H1 (cell line): ENCODE measurements around the gene ADIPOR2. TPM values are rescaled to one million over a fixed set of nuclear protein-coding genes. Genes with fewer than 3 reads are reported as not detected.

Experiments
- CTCF ChIA-PET: fragments of 300-600 bp; sonication (Branson Sonifier 250); formaldehyde crosslinking; loops from one replicate; lab custom pipeline; 2021; ENCODE audit not compliant: partially characterized antibody; lab: Charles Lee
- POLR2A ChIA-PET: fragments of 300-600 bp; sonication (Branson Sonifier 250); formaldehyde crosslinking; loops from one replicate; lab custom pipeline; 2021; ENCODE audit warnings: inconsistent platforms; ENCODE audit not compliant: partially characterized antibody; lab: Charles Lee
- DNase-seq, 2 experiments: peaks; one replicate each; pipeline versions ENCODE4 v3.0.0 to v3.0.0-alpha.2; 2010 to 2022; ENCODE audit warnings: low spot score in 2 of 2, low read depth in 1 of 2, mixed read lengths in 1 of 2
- FAIRE-seq: peaks from 2 replicates; lab custom pipeline; 2011; peaks lifted over from hg19 to GRCh38; lab: Jason Lieb, UNC
- H2AFZ ChIP-seq: 2 replicates; pipeline ENCODE4 v1.8.1; 2012; ENCODE audit warnings: low read length, inconsistent platforms
- H2AK5ac ChIP-seq: 2 replicates; pipeline ENCODE4 v1.6.1; 2013; ENCODE audit warnings: low read depth, low read length
- H2BK120ac ChIP-seq: replicated peaks from 2 replicates; pipeline ENCODE3; 2013; ENCODE audit warnings: low read depth, low read length, inconsistent platforms
- H2BK12ac ChIP-seq: 2 replicates; pipeline ENCODE4 v1.6.1; 2013; ENCODE audit warnings: low read depth, low read length
- H2BK15ac ChIP-seq: 2 replicates; pipeline ENCODE4 v1.6.1; 2013; ENCODE audit warnings: low read length
- H2BK20ac ChIP-seq: 2 replicates; pipeline ENCODE4 v1.6.1; 2013; ENCODE audit warnings: low read length
- H2BK5ac ChIP-seq: 2 replicates; pipeline ENCODE4 v1.6.1; 2013; ENCODE audit warnings: low read depth, low read length
- H3K14ac ChIP-seq: 2 replicates; pipeline ENCODE4 v1.6.1; 2013; ENCODE audit warnings: inconsistent platforms; ENCODE audit not compliant: insufficient read length
- H3K18ac ChIP-seq: 2 replicates; pipeline ENCODE4 v1.6.1; 2013; ENCODE audit warnings: low read length; ENCODE audit errors: extremely low read depth
- H3K23ac ChIP-seq: 2 replicates; pipeline ENCODE4 v1.6.1; 2013; ENCODE audit warnings: inconsistent platforms; ENCODE audit not compliant: insufficient read length
- H3K23me2 ChIP-seq: 2 replicates; pipeline ENCODE4 v1.6.1; 2013; ENCODE audit warnings: low read depth, low read length
- H3K27ac ChIP-seq: 2 replicates; pipeline ENCODE4 v1.6.1; 2011; ENCODE audit warnings: low read depth, low read length, inconsistent platforms
- H3K27me3 ChIP-seq, 4 experiments: replicated peaks in 1 of 4; 1 replicate in 1 of 4; 2 replicates in 3 of 4; pipeline versions ENCODE4 v1.6.1 to v1.8.1; 2011 to 2013; ENCODE audit warnings: low read length in 3 of 4, mild to moderate bottlenecking in 3 of 4, inconsistent platforms in 2 of 4, mixed read lengths in 2 of 4, moderate library complexity in 1 of 4; ENCODE audit not compliant: control insufficient read depth in 3 of 4, insufficient read depth in 3 of 4; ENCODE audit errors: extremely low read depth in 1 of 4
- H3K36me3 ChIP-seq, 4 experiments: 2 replicates each; pipeline versions ENCODE4 v1.6.1 to v1.8.1; 2011 to 2013; ENCODE audit warnings: mild to moderate bottlenecking in 4 of 4, low read length in 3 of 4, moderate library complexity in 2 of 4, control low read depth in 1 of 4, inconsistent platforms in 1 of 4; ENCODE audit not compliant: insufficient read depth in 4 of 4, control insufficient read depth in 2 of 4
- H3K4ac ChIP-seq: replicated peaks from 2 replicates; pipeline ENCODE3; 2013; ENCODE audit warnings: low read length, low read depth, mixed read lengths, inconsistent platforms; ENCODE audit not compliant: insufficient read length
- H3K4me1 ChIP-seq, 4 experiments: replicated peaks in 1 of 4; 1 replicate in 1 of 4; 2 replicates in 3 of 4; pipeline versions ENCODE4 v1.6.1 to v1.8.1; 2011 to 2013; ENCODE audit warnings: low read length in 3 of 4, inconsistent platforms in 2 of 4, mixed read lengths in 1 of 4; ENCODE audit not compliant: insufficient read depth in 4 of 4, control insufficient read depth in 3 of 4
- H3K4me2 ChIP-seq, 2 experiments: 2 replicates each; pipeline versions ENCODE4 v1.6.1 to v1.8.1; 2011 to 2013; ENCODE audit warnings: low read depth in 2 of 2, low read length in 2 of 2, control low read depth in 1 of 2, inconsistent platforms in 1 of 2, mild to moderate bottlenecking in 1 of 2; ENCODE audit not compliant: insufficient read depth in 1 of 2
- H3K4me3 ChIP-seq, 4 experiments: fragments of 200-600, 300-600 bp in 1 of 4; sonication (generic), shearing (Covaris generic), sonication (Bioruptor Twin) in 1 of 4; 2 replicates each; pipeline versions ENCODE4 v1.5.1 to v1.8.1; 2011 to 2016; ENCODE audit warnings: low read length in 4 of 4, low read depth in 3 of 4, control low read depth in 2 of 4, inconsistent platforms in 2 of 4, mild to moderate bottlenecking in 2 of 4, mixed read lengths in 1 of 4, moderate library complexity in 1 of 4; ENCODE audit not compliant: insufficient read depth in 2 of 4; ENCODE audit errors: extremely low read depth in 1 of 4
- H3K56ac ChIP-seq: replicated peaks from 2 replicates; pipeline ENCODE3; 2013; ENCODE audit warnings: low read depth, mild to moderate bottlenecking, mixed read lengths, low read length, inconsistent platforms; ENCODE audit not compliant: insufficient read length
- H3K79me1 ChIP-seq: 2 replicates; pipeline ENCODE4 v1.6.1; 2013; ENCODE audit warnings: low read depth, low read length, control low read depth
- H3K79me2 ChIP-seq, 2 experiments: 2 replicates each; pipeline versions ENCODE4 v1.6.1 to v1.8.1; 2012 to 2013; ENCODE audit warnings: low read length in 2 of 2, mild to moderate bottlenecking in 2 of 2, inconsistent platforms in 1 of 2; ENCODE audit not compliant: insufficient read depth in 2 of 2, control insufficient read depth in 1 of 2
- H3K9ac ChIP-seq, 4 experiments: replicated peaks in 1 of 4; 1 replicate in 1 of 4; 2 replicates in 3 of 4; pipeline versions ENCODE4 v1.6.1 to v1.8.1; 2011 to 2013; ENCODE audit warnings: low read depth in 3 of 4, low read length in 3 of 4, control low read depth in 2 of 4, mild to moderate bottlenecking in 2 of 4, moderate library complexity in 2 of 4, inconsistent platforms in 1 of 4; ENCODE audit errors: extremely low read depth in 1 of 4
- H3K9me3 ChIP-seq, 2 experiments: 2 replicates each; pipeline versions ENCODE4 v1.6.1 to v1.8.1; 2012 to 2013; ENCODE audit warnings: mild to moderate bottlenecking in 2 of 2, moderate library complexity in 2 of 2, control low read depth in 1 of 2, inconsistent platforms in 1 of 2, low read depth in 1 of 2, low read length in 1 of 2, mixed read lengths in 1 of 2; ENCODE audit not compliant: insufficient read depth in 2 of 2
- H4K20me1 ChIP-seq, 2 experiments: replicated peaks in 1 of 2; 2 replicates each; pipeline versions ENCODE3 to v1.8.1; 2011 to 2013; ENCODE audit warnings: inconsistent platforms in 2 of 2, low read length in 2 of 2, mild to moderate bottlenecking in 1 of 2; ENCODE audit not compliant: insufficient read depth in 2 of 2, control insufficient read depth in 1 of 2
- H4K5ac ChIP-seq: 2 replicates; pipeline ENCODE4 v1.6.1; 2013; ENCODE audit warnings: low read length, low read depth, mixed read lengths, inconsistent platforms; ENCODE audit not compliant: insufficient read length
- H4K8ac ChIP-seq: 2 replicates; pipeline ENCODE4 v1.8.0; 2013; ENCODE audit warnings: mild to moderate bottlenecking, moderate library complexity, low read length, inconsistent platforms; ENCODE audit not compliant: insufficient read depth; ENCODE audit errors: extremely low read depth
- H4K91ac ChIP-seq: replicated peaks from 2 replicates; pipeline ENCODE3; 2013; ENCODE audit warnings: low read length, mixed read lengths, inconsistent platforms; ENCODE audit not compliant: insufficient read length
- ASH2L ChIP-seq: fragments of 200-600, 300-600 bp; sonication (generic); IDR thresholded peaks from one replicate; pipeline ENCODE4 v1.7.1; 2017; ENCODE audit warnings: low read length
- CHD2 ChIP-seq: IDR thresholded peaks from 2 replicates; pipeline ENCODE4 v1.6.1; 2012; ENCODE audit warnings: low read length, improper control_type of control experiment
- JUN ChIP-seq: IDR thresholded peaks from 2 replicates; pipeline ENCODE4 v1.6.1; 2011; ENCODE audit warnings: low read depth, mild to moderate bottlenecking, improper control_type of control experiment, low read length
- POU5F1 ChIP-seq: IDR thresholded peaks from 2 replicates; pipeline ENCODE4 v1.6.1; 2011; ENCODE audit warnings: low read depth, mild to moderate bottlenecking, low read length, moderate library complexity
- SIRT6 ChIP-seq: IDR thresholded peaks from one replicate; pipeline ENCODE4 v1.7.1; 2012; ENCODE audit warnings: low read length, inconsistent platforms
- WGBS, 2 experiments: shearing (Covaris generic) in 1 of 2; methylation state at CpG; one replicate each; pipeline versions ENCODE4 v1.1.6 to v1.1.7; 2013 to 2015; ENCODE audit warnings: low lambda C conversion rate in 2 of 2, mixed read lengths in 2 of 2, inconsistent platforms in 1 of 2, low coverage in 1 of 2, missing lambda C conversion rate in 1 of 2; ENCODE audit not compliant: insufficient replicate concordance in 2 of 2, insufficient coverage in 1 of 2, insufficient read length in 1 of 2; ENCODE audit errors: extremely low coverage in 1 of 2, missing lambda C conversion rate in 1 of 2; 5-methylcytosine and 5-hydroxymethylcytosine counted together
- polyA plus RNA-seq, 7 experiments: library from polyadenylated mRNA; depleted of rRNA in 3 of 7; stranded (reverse) in 5 of 7; unstranded in 2 of 7; fragments of >200 nt in 5 of 7; fragments of 200-250 nt in 2 of 7; gene quantifications; 1 replicate in 5 of 7; 2 replicates in 1 of 7; 4 replicates in 1 of 7; pipeline versions ENCODE4 v1.2.1 to v1.2.3, GENCODE V29; 2011 to 2013; ENCODE audit warnings: missing spikeins in 2 of 7, mixed read lengths in 2 of 7
- total RNA-seq: library from RNA; stranded (reverse); fragmentation: NEBNext Ultra II Directional; extraction: Animal tissue kit (Norgen Biotek cat#: 25700); gene quantifications from 2 replicates; pipeline ENCODE4 v1.2.1, GENCODE V29; 2021

The ADIPOR2 gene
- total and polyA plus RNA-seq, 2 of the 8 experiments (the other 6 are each of a cell fraction or from before 2014, with no cell fraction given), result 17.5 to 50.8 TPM

- Histone ChIP-seq H2AFZ (no peak overlapping the region), H3K23ac (no peak overlapping the region), H2BK120ac (no peak overlapping the region), H3K79me1 (no peaks in the 10 kb centered on the region; the same call in 1 of the 2 replicates), H4K91ac (no peak overlapping the region), H4K20me1 (peaks cover 3 to 4% of the 10 kb centered on the region in 2 experiments), H3K27ac (no peak overlapping the region), H3K27me3 (no peaks in the 10 kb centered on the region), H3K9me3 (no peaks in the 10 kb centered on the region), H3K4me3 (no peak overlapping the region), H2BK20ac (no peak overlapping the region), H2BK5ac (no peak overlapping the region), H3K18ac (no peak overlapping the region), H4K8ac (no peak overlapping the region), H3K36me3 (peaks cover 0 to 15% (median 9%) of the 10 kb centered on the region in 4 experiments; a peak in 5 of 8 replicates), H3K9ac (no peak overlapping the region), H3K4me1 (peaks cover 0 to 6% (median under 1%) of the 10 kb centered on the region in 4 experiments; a peak in 3 of 7 replicates), H3K79me2 (no peaks in the 10 kb centered on the region), H4K5ac (no peak overlapping the region), H3K14ac (no peak overlapping the region), H3K4ac (no peak overlapping the region), H2BK15ac (no peak overlapping the region), H3K23me2 (no peaks in the 10 kb centered on the region), H3K4me2 (no peak overlapping the region), H2BK12ac (no peak overlapping the region), H3K56ac (no peak overlapping the region), H2AK5ac (no peak overlapping the region)
- no peak for FAIRE-seq
- ChIA-PET POLR2A (no interaction called here), CTCF (interaction anchor here (0.9 to 14.3 kb wide), 3 partner anchors 11 to 152 kb away, joined by 5 to 265 read pairs (median 188); no protein-coding TSS in a partner anchor)
- WGBS, 2 experiments, result 85% methylated on average over 6 of the region's 6 CpGs; no CpG with 5 or more reads in 1 of the 2 experiments
- TF ChIP-seq ASH2L, result no peak
- no peak for TF ChIP-seq SIRT6
- no peak for TF ChIP-seq POU5F1
- TF ChIP-seq JUN, result no peak
- no peak for TF ChIP-seq CHD2
- DNase-seq, result no peak
Measured at GRCh38 chr12:1787714-1788113, 96.8 kb downstream of the ADIPOR2 start.
